SHP77 (cell line): ENCODE results near the gene MON1B.
"Not testable (repeated sequence)": the region's sequence is repeated elsewhere in the genome, so short reads cannot be mapped to it uniquely, and the experiment has no call there.

ENCODE experiments used
- DNase-seq, 2 experiments: peaks; one replicate each; lab custom pipeline; 2025; lab: John Stamatoyannopoulos, UW

Gene MON1B

GRCh38 chr16:77197747-77198146 lies 6.8 kb downstream of the MON1B start:
- DNase-seq, result no peak

GRCh38 chr16:77199211-77199610 lies 8.2 kb downstream of the MON1B start, which contains the start of gene SYCE1L:
TSS of gene SYCE1L (plus strand) at chr16:77199408. CDS start at chr16:77199452, 44 bp downstream.
- DNase-seq, result no peak

- DNase-seq, result no peak
These were observed 15.5 kb downstream of the MON1B start for GRCh38 chr16:77206533-77206932.

GRCh38 chr16:77207030-77207429 lies 16.0 kb downstream of the MON1B start:
- DNase-seq, result no peak

- DNase-seq, result no peak
These were observed 17.4 kb downstream of the MON1B start for GRCh38 chr16:77208382-77208781.

- DNase-seq, result peak; percentile 93 to 94
These were observed 21.1 kb downstream of the MON1B start for GRCh38 chr16:77211880-77212740.

GRCh38 chr16:77212741-77213541 lies 22.0 kb downstream of the MON1B start:
- DNase-seq, result peak; percentile 54 to 75

GRCh38 chr16:77213542-77214106 lies 22.6 kb downstream of the MON1B start:
- peak in 1 of 2 experiments; percentile 23 for DNase-seq

GRCh38 chr16:77214411-77215138 lies 23.6 kb downstream of the MON1B start:
- DNase-seq, result no peak

- DNase-seq, result no peak
These were observed 28.4 kb downstream of the MON1B start for GRCh38 chr16:77219437-77219836.

- DNase-seq, result no peak
These were observed 29.4 kb downstream of the MON1B start for GRCh38 chr16:77220427-77220826.

GRCh38 chr16:77221482-77221881 lies 30.5 kb downstream of the MON1B start:
- DNase-seq, result no peak

GRCh38 chr16:77223184-77223583 lies 32.2 kb downstream of the MON1B start:
- peak in 1 of 2 experiments; percentile 45 for DNase-seq

GRCh38 chr16:77225182-77225581 lies 34.2 kb downstream of the MON1B start:
- no peak for DNase-seq

- DNase-seq, result no peak
These were observed 36.8 kb downstream of the MON1B start for GRCh38 chr16:77227745-77228144.

- no peak for DNase-seq
These were observed 40.1 kb downstream of the MON1B start for GRCh38 chr16:77231047-77231446.

- no peak for DNase-seq
These were observed 43.0 kb downstream of the MON1B start for GRCh38 chr16:77233799-77234519.

GRCh38 chr16:77234611-77235010 lies 43.6 kb downstream of the MON1B start:
- peak in 1 of 2 experiments; percentile 14 for DNase-seq

- peak; percentile 74 to 82 for DNase-seq
These were observed 45.1 kb downstream of the MON1B start for GRCh38 chr16:77236063-77236511.

GRCh38 chr16:77238593-77238992 lies 47.6 kb downstream of the MON1B start:
- no peak for DNase-seq

- DNase-seq, result not testable (repeated sequence)
These were observed 51.5 kb downstream of the MON1B start for GRCh38 chr16:77242471-77242870.
